Endothelial cell of umbilical vein (primary cell): ENCODE measurements around the gene DOCK6. TPM values are rescaled to one million over a fixed set of nuclear protein-coding genes. Genes with fewer than 3 reads are reported as not detected.

Source experiments
- BruUV-seq: library from RNA; stranded (reverse); fragments of 400-500 nt; replicated peaks from 2 replicates; lab custom pipeline; 2021; lab: Mats Ljungman, UMichigan
- CTCF ChIA-PET: fragments of 300-600, 350-600 bp; sonication (Branson Sonifier 250); formaldehyde crosslinking; loops from one replicate; lab custom pipeline; 2021; ENCODE audit warnings: antibody characterized with exemption, inconsistent platforms; lab: Charles Lee
- POLR2A ChIA-PET: fragments of 300-600, 350-600 bp; sonication (Branson Sonifier 250); formaldehyde crosslinking; loops from one replicate; lab custom pipeline; 2021; ENCODE audit warnings: antibody characterized with exemption, inconsistent platforms; lab: Charles Lee
- DNase-seq: peaks from one replicate; pipeline ENCODE4 v3.0.0-alpha.2; 2011; ENCODE audit warnings: low read depth, low spot score
- FAIRE-seq: peaks from 2 replicates; lab custom pipeline; 2011; peaks lifted over from hg19 to GRCh38; lab: Jason Lieb, UNC
- H2AFZ ChIP-seq: 2 replicates; pipeline ENCODE4 v1.6.0; 2012; ENCODE audit warnings: low read depth, low read length, control low read depth, inconsistent platforms
- H3K27ac ChIP-seq: 2 replicates; pipeline ENCODE4 v1.5.1; 2011; ENCODE audit warnings: low read depth, mild to moderate bottlenecking, control low read depth, low read length, moderate library complexity; ENCODE audit not compliant: insufficient read depth
- H3K27me3 ChIP-seq, 2 experiments: 2 replicates each; pipeline versions ENCODE4 v1.6.0 to v1.6.1; 2011; ENCODE audit warnings: low read length in 2 of 2, mixed read lengths in 1 of 2; ENCODE audit not compliant: control insufficient read depth in 2 of 2, insufficient read depth in 2 of 2
- H3K36me3 ChIP-seq, 2 experiments: 2 replicates in 1 of 2; 3 replicates in 1 of 2; pipeline ENCODE4 v1.5.1; 2011; ENCODE audit warnings: low read length in 2 of 2, mild to moderate bottlenecking in 1 of 2, moderate library complexity in 1 of 2; ENCODE audit not compliant: control insufficient read depth in 2 of 2, insufficient read depth in 2 of 2; ENCODE audit errors: extremely low read depth in 1 of 2
- H3K4me1 ChIP-seq: 3 replicates; pipeline ENCODE4 v1.5.1; 2011; ENCODE audit warnings: mild to moderate bottlenecking, low read length; ENCODE audit not compliant: control insufficient read depth, insufficient read depth; ENCODE audit errors: extremely low read depth
- H3K4me2 ChIP-seq: 2 replicates; pipeline ENCODE4 v1.6.1; 2011; ENCODE audit warnings: low read length, control low read depth, mixed read lengths; ENCODE audit not compliant: insufficient read depth
- H3K4me3 ChIP-seq, 3 experiments: fragments of 200-600 bp in 1 of 3; sonication (generic), shearing (Covaris generic) in 1 of 3; replicated peaks in 1 of 3; 2 replicates each; pipeline ENCODE4 v1.5.1; 2011 to 2016; ENCODE audit warnings: control low read depth in 3 of 3, low read length in 3 of 3, mild to moderate bottlenecking in 2 of 3, inconsistent platforms in 1 of 3, low read depth in 1 of 3, moderate library complexity in 1 of 3; ENCODE audit not compliant: insufficient read depth in 1 of 3
- H3K79me2 ChIP-seq: 2 replicates; pipeline ENCODE4 v1.6.0; 2012; ENCODE audit warnings: low read length, inconsistent platforms; ENCODE audit not compliant: control insufficient read depth, insufficient read depth
- H3K9ac ChIP-seq: replicated peaks from 2 replicates; pipeline ENCODE3; 2011; ENCODE audit warnings: low read length, control low read depth; ENCODE audit not compliant: insufficient read depth; ENCODE audit errors: extremely low read depth
- H3K9me1 ChIP-seq: replicated peaks from 3 replicates; pipeline ENCODE4 v1.6.0; 2011; ENCODE audit warnings: mild to moderate bottlenecking, low read length; ENCODE audit not compliant: control insufficient read depth, insufficient read depth; ENCODE audit errors: extremely low read depth
- H3K9me3 ChIP-seq: replicated peaks from 2 replicates; pipeline ENCODE4 v1.5.1; 2012; ENCODE audit warnings: low read length, inconsistent platforms; ENCODE audit not compliant: control insufficient read depth, insufficient read depth
- H4K20me1 ChIP-seq: replicated peaks from 2 replicates; pipeline ENCODE3; 2011; ENCODE audit warnings: mild to moderate bottlenecking, low read length; ENCODE audit not compliant: control insufficient read depth, insufficient read depth; ENCODE audit errors: extremely low read depth
- EZH2 ChIP-seq: IDR thresholded peaks from 2 replicates; pipeline ENCODE4 v1.6.1; 2012; ENCODE audit warnings: borderline replicate concordance, low read depth, mild to moderate bottlenecking, moderate library complexity, low read length, inconsistent platforms; ENCODE audit not compliant: severe bottlenecking
- FOS ChIP-seq: IDR thresholded peaks from 2 replicates; pipeline ENCODE4 v1.6.1; 2011; ENCODE audit warnings: mild to moderate bottlenecking, low read length, moderate library complexity, borderline replicate concordance; ENCODE audit not compliant: insufficient read depth
- GATA2 ChIP-seq: IDR thresholded peaks from 2 replicates; pipeline ENCODE4 v1.7.0; 2011; ENCODE audit warnings: low read depth, mild to moderate bottlenecking, moderate library complexity, mixed read lengths, low read length; ENCODE audit not compliant: insufficient read length, insufficient read depth
- JUN ChIP-seq: IDR thresholded peaks from 2 replicates; pipeline ENCODE4 v1.6.1; 2011; ENCODE audit warnings: borderline replicate concordance, low read depth; ENCODE audit not compliant: insufficient read length, insufficient read depth
- MAX ChIP-seq: IDR thresholded peaks from 2 replicates; pipeline ENCODE4 v1.6.1; 2011; ENCODE audit not compliant: insufficient read depth, insufficient read length
- MYC ChIP-seq: IDR thresholded peaks from one replicate; pipeline ENCODE4 v1.6.1; 2011; ENCODE audit warnings: mild to moderate bottlenecking, low read depth, low read length
- POLR2A ChIP-seq: IDR thresholded peaks from 2 replicates; pipeline ENCODE4 v1.6.1; 2012; ENCODE audit warnings: low read depth, mild to moderate bottlenecking, control low read depth, low read length
- POLR2AphosphoS5 ChIP-seq: IDR thresholded peaks from 2 replicates; pipeline ENCODE4 v1.6.1; 2012; ENCODE audit warnings: low read depth, mild to moderate bottlenecking, control low read depth, low read length, moderate library complexity; ENCODE audit not compliant: insufficient read depth
- dilution Hi-C: fragments of 300-500 bp; cut with MboI; formaldehyde crosslinking; loops from one replicate; pipeline ENCODE4 v1.15.0; 2019; ENCODE audit warnings: low sequenced_read_pairs; ENCODE audit not compliant: extremely low pct_ligation_motif_present
- intact Hi-C: fragments of 100-400 bp; cut with micrococcal nuclease; formaldehyde crosslinking; loops from one replicate; pipeline ENCODE4 v1.10.0; 2022
- polyA plus RNA-seq, 4 experiments: library from polyadenylated mRNA; depleted of rRNA in 3 of 4; stranded (reverse) in 3 of 4; unstranded in 1 of 4; fragments of >200 nt; gene quantifications; 2 replicates each; pipeline versions ENCODE4 v1.2.1 to v1.2.3, GENCODE V29; 2011 to 2012; ENCODE audit warnings: missing spikeins in 1 of 4
- total RNA-seq: library from RNA; stranded (reverse); gene quantifications from 2 replicates; pipeline ENCODE4 v1.2.3, GENCODE V29; 2021
- TF ChIP-seq, protein P1 (sequence below), 2 donors: IDR thresholded peaks; 1 replicate in 1 of 2; 2 replicates in 1 of 2; pipeline ENCODE4 v1.5.1; 2011; ENCODE audit warnings: low read length in 2 of 2, mild to moderate bottlenecking in 2 of 2, moderate library complexity in 2 of 2, control low read depth in 1 of 2, inconsistent platforms in 1 of 2, low read depth in 1 of 2; ENCODE audit not compliant: insufficient read depth in 1 of 2; ENCODE audit errors: extremely low read depth in 1 of 2

The DOCK6 gene
- total and polyA plus RNA-seq, 2 donors (not counting 3 experiments of a cell fraction or from before 2014, with no cell fraction given), result 126 to 334 TPM

GRCh38 chr19:11244846-11245589, 17.3 kb downstream of the DOCK6 start:
- BruUV-seq, result no TSS peak
- ChIA-PET CTCF (interaction anchor here (1.0 to 4.2 kb wide), 2 partner anchors 41 to 45 kb away, joined by 5 to 49 read pairs; no protein-coding TSS in a partner anchor), POLR2A (no interaction called here)
- no peak overlapping the region for H2AFZ ChIP-seq
- FAIRE-seq (no peak), DNase-seq (no peak)
- no peak overlapping the region for H3K4me2 ChIP-seq
- no peaks in the 10 kb centered on the region for H3K9me1 ChIP-seq
- H3K4me1 ChIP-seq, result peaks cover 9% of the 10 kb centered on the region
- no peak overlapping the region for H3K4me3 ChIP-seq
- no peaks in the 10 kb centered on the region for H3K27me3 ChIP-seq
- no peaks in the 10 kb centered on the region for H4K20me1 ChIP-seq
- no peaks in the 10 kb centered on the region for H3K9me3 ChIP-seq
- no peak overlapping the region for H3K9ac ChIP-seq
- dilution Hi-C loops, result no loop called here
- TF ChIP-seq, protein P1, sequence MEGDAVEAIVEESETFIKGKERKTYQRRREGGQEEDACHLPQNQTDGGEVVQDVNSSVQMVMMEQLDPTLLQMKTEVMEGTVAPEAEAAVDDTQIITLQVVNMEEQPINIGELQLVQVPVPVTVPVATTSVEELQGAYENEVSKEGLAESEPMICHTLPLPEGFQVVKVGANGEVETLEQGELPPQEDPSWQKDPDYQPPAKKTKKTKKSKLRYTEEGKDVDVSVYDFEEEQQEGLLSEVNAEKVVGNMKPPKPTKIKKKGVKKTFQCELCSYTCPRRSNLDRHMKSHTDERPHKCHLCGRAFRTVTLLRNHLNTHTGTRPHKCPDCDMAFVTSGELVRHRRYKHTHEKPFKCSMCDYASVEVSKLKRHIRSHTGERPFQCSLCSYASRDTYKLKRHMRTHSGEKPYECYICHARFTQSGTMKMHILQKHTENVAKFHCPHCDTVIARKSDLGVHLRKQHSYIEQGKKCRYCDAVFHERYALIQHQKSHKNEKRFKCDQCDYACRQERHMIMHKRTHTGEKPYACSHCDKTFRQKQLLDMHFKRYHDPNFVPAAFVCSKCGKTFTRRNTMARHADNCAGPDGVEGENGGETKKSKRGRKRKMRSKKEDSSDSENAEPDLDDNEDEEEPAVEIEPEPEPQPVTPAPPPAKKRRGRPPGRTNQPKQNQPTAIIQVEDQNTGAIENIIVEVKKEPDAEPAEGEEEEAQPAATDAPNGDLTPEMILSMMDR (IDR thresholded peaks at IDR 0.05; ENCODE audit: extremely low read depth in 1 of 2, insufficient read depth in 1 of 2, low read depth in 1 of 2, low read length in 2 of 2), result no peak
- TF ChIP-seq GATA2 (no peak), MYC (no peak), JUN (no peak), POLR2AphosphoS5 (no peak), EZH2 (no peak), POLR2A (no peak), MAX (no peak), FOS (no peak)
- peaks cover 13 to 41% of the 10 kb centered on the region in 2 experiments for H3K36me3 ChIP-seq
- intact Hi-C loops, result loop anchor here (5.0 kb wide), 1 partner anchor 342 kb away; no protein-coding TSS in a partner anchor
- H3K27ac ChIP-seq, result no peak overlapping the region
- H3K79me2 ChIP-seq, result no peaks in the 10 kb centered on the region
